ENCODE data around the gene KIAA0319L. TPM values are rescaled to one million over a fixed set of nuclear protein-coding genes. Genes with fewer than 3 reads are reported as not detected.

The KIAA0319L gene
- total RNA-seq, 4 donors from 2014 or later: 28.5 to 35.7 (median 32.7) TPM

GRCh38 chr1:35454176-35454575 is 103.0 kb downstream of the KIAA0319L start:
- intact Hi-C loops (cut with DNase I): no loop called here
- 98% methylated on average over 4 of the region's 4 CpGs for WGBS
- Histone ChIP-seq H3K36me3 (peaks cover 18 to 71% (median 40%) of the 10 kb centered on the region in 4 donors), H3K27me3 (no peaks in the 10 kb centered on the region), H3K9me3 (no peaks in the 10 kb centered on the region), H3K4me1 (peaks cover 27 to 43% (median 35%) of the 10 kb centered on the region in 4 donors), H3K27ac (replicated peaks in 1 of 4) (peak overlapping the region in 1 of 4 donors; percentile 32), H3K4me3 (no peak overlapping the region)
- TF ChIP-seq POLR2AphosphoS5 (IDR thresholded peaks at IDR 0.05): no peak
- TF ChIP-seq POLR2A (IDR thresholded peaks at IDR 0.05; ENCODE audit: low read depth): no peak
- TF ChIP-seq EP300 (IDR thresholded peaks at IDR 0.05): no peak
- TF ChIP-seq, protein P1, sequence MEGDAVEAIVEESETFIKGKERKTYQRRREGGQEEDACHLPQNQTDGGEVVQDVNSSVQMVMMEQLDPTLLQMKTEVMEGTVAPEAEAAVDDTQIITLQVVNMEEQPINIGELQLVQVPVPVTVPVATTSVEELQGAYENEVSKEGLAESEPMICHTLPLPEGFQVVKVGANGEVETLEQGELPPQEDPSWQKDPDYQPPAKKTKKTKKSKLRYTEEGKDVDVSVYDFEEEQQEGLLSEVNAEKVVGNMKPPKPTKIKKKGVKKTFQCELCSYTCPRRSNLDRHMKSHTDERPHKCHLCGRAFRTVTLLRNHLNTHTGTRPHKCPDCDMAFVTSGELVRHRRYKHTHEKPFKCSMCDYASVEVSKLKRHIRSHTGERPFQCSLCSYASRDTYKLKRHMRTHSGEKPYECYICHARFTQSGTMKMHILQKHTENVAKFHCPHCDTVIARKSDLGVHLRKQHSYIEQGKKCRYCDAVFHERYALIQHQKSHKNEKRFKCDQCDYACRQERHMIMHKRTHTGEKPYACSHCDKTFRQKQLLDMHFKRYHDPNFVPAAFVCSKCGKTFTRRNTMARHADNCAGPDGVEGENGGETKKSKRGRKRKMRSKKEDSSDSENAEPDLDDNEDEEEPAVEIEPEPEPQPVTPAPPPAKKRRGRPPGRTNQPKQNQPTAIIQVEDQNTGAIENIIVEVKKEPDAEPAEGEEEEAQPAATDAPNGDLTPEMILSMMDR (IDR thresholded peaks at IDR 0.05): no peak
- DNase-seq (ENCODE audit: extremely low spot score): no peak

DNA sequence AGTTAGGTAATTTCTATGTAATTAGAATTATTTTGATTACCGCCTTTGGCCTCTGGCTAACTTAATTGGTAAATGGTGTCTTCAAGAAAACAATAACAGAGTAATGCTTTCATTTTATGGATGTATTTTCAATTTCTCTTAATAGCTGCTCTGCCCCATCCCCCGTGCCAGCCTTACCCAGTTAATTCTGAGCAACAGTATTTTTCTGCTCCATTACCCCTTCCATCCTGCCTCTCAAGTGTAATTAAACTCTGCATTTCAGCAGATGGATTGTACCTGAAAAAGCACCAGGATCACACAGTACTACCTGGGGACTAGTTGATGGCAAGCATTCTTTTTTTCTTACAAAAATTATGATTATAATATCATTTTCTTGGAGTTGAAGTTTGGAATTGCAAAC is 104.2 kb downstream of the KIAA0319L start:
- TF ChIP-seq, protein P1 (IDR thresholded peaks at IDR 0.05): no peak
- no peak for TF ChIP-seq POLR2A (IDR thresholded peaks at IDR 0.05; ENCODE audit: low read depth)
- no peak for TF ChIP-seq POLR2AphosphoS5 (IDR thresholded peaks at IDR 0.05)
- no peak for TF ChIP-seq EP300 (IDR thresholded peaks at IDR 0.05)
- no peak for DNase-seq (ENCODE audit: extremely low spot score)
- Histone ChIP-seq H3K27ac (replicated peaks in 1 of 4) (peak overlapping the region in 1 of 4 donors; percentile 41), H3K4me3 (no peak overlapping the region), H3K27me3 (no peaks in the 10 kb centered on the region), H3K36me3 (peaks cover 23 to 71% (median 48%) of the 10 kb centered on the region in 4 donors), H3K9me3 (no peaks in the 10 kb centered on the region), H3K4me1 (peaks cover 27 to 43% (median 35%) of the 10 kb centered on the region in 4 donors)
- 93% methylated on average over 2 of the region's 2 CpGs for WGBS
- intact Hi-C loops (cut with DNase I): no loop called here

- TF ChIP-seq POLR2A (IDR thresholded peaks at IDR 0.05; ENCODE audit: low read depth): no peak
- TF ChIP-seq EP300 (IDR thresholded peaks at IDR 0.05): no peak
- TF ChIP-seq, protein P1 (IDR thresholded peaks at IDR 0.05): peak in 1 of 3 experiments; percentile 11
- TF ChIP-seq POLR2AphosphoS5 (IDR thresholded peaks at IDR 0.05): peak; percentile 19 to 29
- H3K27ac ChIP-seq (replicated peaks in 1 of 4): peak overlapping the region; percentile 38 to 60 (median 48)
- H3K36me3 ChIP-seq: peaks cover 23 to 76% (median 54%) of the 10 kb centered on the region in 4 donors
- H3K4me3 ChIP-seq: no peak overlapping the region
- H3K9me3 ChIP-seq: no peaks in the 10 kb centered on the region
- 0% methylated on average over 1 of the region's 1 CpG for WGBS
- intact Hi-C loops (cut with DNase I): no loop called here
- H3K4me1 ChIP-seq: peaks cover 27 to 43% (median 35%) of the 10 kb centered on the region in 4 donors
- no peaks in the 10 kb centered on the region for H3K27me3 ChIP-seq
- no peak for DNase-seq (ENCODE audit: extremely low spot score)
Measured at GRCh38 chr1:35452106-35452774, 105.0 kb downstream of the KIAA0319L start.

GRCh38 chr1:35451125-35451528 is 106.1 kb downstream of the KIAA0319L start:
- no peaks in the 10 kb centered on the region for H3K9me3 ChIP-seq
- WGBS: 0% methylated on average over 3 of the region's 3 CpGs
- no peak for TF ChIP-seq POLR2AphosphoS5 (IDR thresholded peaks at IDR 0.05)
- TF ChIP-seq, protein P1 (IDR thresholded peaks at IDR 0.05): peak; percentile 75 to 91 (median 91)
- H3K4me1 ChIP-seq: peaks cover 27 to 43% (median 35%) of the 10 kb centered on the region in 4 donors
- DNase-seq (ENCODE audit: extremely low spot score): peak; percentile 94
- peaks cover 29 to 78% (median 58%) of the 10 kb centered on the region in 4 donors for H3K36me3 ChIP-seq
- intact Hi-C loops (cut with DNase I): loop anchor here (2.0 kb wide), 2 partner anchors 114 to 276 kb away; no protein-coding TSS in a partner anchor
- H3K4me3 ChIP-seq: no peak overlapping the region
- peak overlapping the region in 3 of 4 donors; percentile 35 to 56 (median 38) for H3K27ac ChIP-seq (replicated peaks in 1 of 4)
- H3K27me3 ChIP-seq: no peaks in the 10 kb centered on the region

All from esophagus muscularis mucosa (tissue), 4 donors.